NB4 (cell line): ENCODE data around the gene CACNA1D.

Source experiments
- CTCF ChIP-seq: IDR thresholded peaks from one replicate; pipeline ENCODE4 v1.5.1; 2012; ENCODE audit warnings: low read depth, low read length
- MAX ChIP-seq: IDR thresholded peaks from 2 replicates; pipeline ENCODE4 v1.6.1; 2011; ENCODE audit warnings: low read depth, low read length
- POLR2A ChIP-seq: IDR thresholded peaks from 2 replicates; pipeline ENCODE4 v1.6.1; 2011; ENCODE audit warnings: mild to moderate bottlenecking; ENCODE audit not compliant: insufficient read length; ENCODE audit errors: extremely low read depth

- no peak for TF ChIP-seq MAX
- no peak for TF ChIP-seq CTCF
- TF ChIP-seq POLR2A: no peak
Measured at GRCh38 chr3:53486961-53487654, 7.3 kb upstream of the CACNA1D start.
